NCI-H345 treated with DMSO at 0.1 percent for 48 hours (cell line): ENCODE measurements around the gene GPR78.

ENCODE experiments used
- DNase-seq: peaks from one replicate; lab custom pipeline; 2025; ENCODE audit not compliant: unreplicated experiment; lab: John Stamatoyannopoulos, UW

GPR78 gene

GRCh38 chr4:8585721-8586212, 5.6 kb downstream of the GPR78 start:
- DNase-seq: no peak

- no peak for DNase-seq
Observed at GRCh38 chr4:8586246-8586645, 6.1 kb downstream of the GPR78 start.

GRCh38 chr4:8586671-8587468, 6.7 kb downstream of the GPR78 start:
- DNase-seq: no peak

GRCh38 chr4:8587469-8588195, 7.4 kb downstream of the GPR78 start:
- DNase-seq: no peak

- no peak for DNase-seq
Observed at GRCh38 chr4:8588196-8588470, 7.9 kb downstream of the GPR78 start.

- no peak for DNase-seq
Observed at GRCh38 chr4:8589336-8589735, 9.1 kb downstream of the GPR78 start.

GRCh38 chr4:8589823-8590545, 9.8 kb downstream of the GPR78 start:
- no peak for DNase-seq

GRCh38 chr4:8590546-8590880, 10.3 kb downstream of the GPR78 start:
- no peak for DNase-seq

GRCh38 chr4:8591114-8591513, 10.9 kb downstream of the GPR78 start:
- DNase-seq: no peak

- DNase-seq: no peak
Observed at GRCh38 chr4:8591626-8592365, 11.6 kb downstream of the GPR78 start.

GRCh38 chr4:8592366-8593263, 12.4 kb downstream of the GPR78 start, which contains the start of gene CPZ:
TSS of gene CPZ (plus strand) at chr4:8592765. CDS start at chr4:8592834, 69 bp downstream.
- no peak for DNase-seq

- DNase-seq: no peak
Observed at GRCh38 chr4:8593264-8594096, 13.3 kb downstream of the GPR78 start.

GRCh38 chr4:8594097-8595038, 14.2 kb downstream of the GPR78 start:
- DNase-seq: peak; percentile 30

GRCh38 chr4:8595237-8596087, 15.3 kb downstream of the GPR78 start:
- no peak for DNase-seq

- no peak for DNase-seq
Observed at GRCh38 chr4:8596891-8597290, 16.7 kb downstream of the GPR78 start.

- no peak for DNase-seq
Observed at GRCh38 chr4:8597319-8597718, 17.1 kb downstream of the GPR78 start.

GRCh38 chr4:8597791-8598190, 17.6 kb downstream of the GPR78 start:
- no peak for DNase-seq
